OCI-LY7 (cell line): ENCODE results near the gene DOCK4. TPM values are rescaled to one million over a fixed set of nuclear protein-coding genes. Genes with fewer than 3 reads are reported as not detected.

Source experiments
- BruUV-seq: library from RNA; stranded (reverse); fragments of 400-500 nt; replicated peaks from 2 replicates; lab custom pipeline; 2021; lab: Mats Ljungman, UMichigan
- CTCF ChIA-PET: fragments of 300-600 bp; sonication (Branson Sonifier 250); formaldehyde crosslinking; loops from one replicate; lab custom pipeline; 2022; ENCODE audit warnings: antibody characterized with exemption; ENCODE audit not compliant: unreplicated experiment; lab: Charles Lee
- POLR2A ChIA-PET: fragments of 300-600 bp; sonication (Branson Sonifier 250); formaldehyde crosslinking; loops from one replicate; lab custom pipeline; 2022; ENCODE audit warnings: antibody characterized with exemption; lab: Charles Lee
- DNase-seq: peaks from one replicate; pipeline ENCODE4 v3.0.0-alpha.2; 2015; ENCODE audit warnings: low spot score
- H2AFZ ChIP-seq: fragments of 200-600 bp; sonication (generic), shearing (Covaris generic); 2 replicates; pipeline ENCODE4 v1.6.1; 2014; ENCODE audit warnings: mild to moderate bottlenecking, antibody characterized with exemption, low read length, moderate library complexity
- H3K27ac ChIP-seq: fragments of 200-600 bp; sonication (generic); 2 replicates; pipeline ENCODE4 v1.5.1; 2014; ENCODE audit warnings: mixed run types, low read depth, mild to moderate bottlenecking, moderate library complexity, low read length, inconsistent platforms; ENCODE audit not compliant: poor library complexity, severe bottlenecking
- H3K36me3 ChIP-seq: fragments of 200-600 bp; sonication (generic); 2 replicates; pipeline ENCODE4 v1.6.1; 2014; ENCODE audit warnings: mild to moderate bottlenecking, antibody characterized with exemption, low read length, moderate library complexity, mixed read lengths; ENCODE audit not compliant: insufficient read depth
- H3K4me1 ChIP-seq: fragments of 200-600 bp; sonication (generic); 2 replicates; pipeline ENCODE4 v1.5.1; 2014; ENCODE audit warnings: mild to moderate bottlenecking, low read length; ENCODE audit not compliant: insufficient read depth, poor library complexity, severe bottlenecking
- H3K4me2 ChIP-seq: fragments of 200-600 bp; sonication (generic); 2 replicates; pipeline ENCODE4 v1.6.1; 2014; ENCODE audit warnings: mild to moderate bottlenecking, low read length
- H3K4me3 ChIP-seq: fragments of 200-600 bp; sonication (generic); 2 replicates; pipeline ENCODE4 v1.5.1; 2014; ENCODE audit warnings: mild to moderate bottlenecking, low read depth, low read length; ENCODE audit not compliant: poor library complexity, severe bottlenecking
- H3K79me2 ChIP-seq: fragments of 200-600 bp; sonication (generic); 2 replicates; pipeline ENCODE4 v1.6.1; 2016; ENCODE audit warnings: low read depth, mild to moderate bottlenecking, low read length, moderate library complexity, mixed read lengths; ENCODE audit not compliant: insufficient read depth
- H3K9me2 ChIP-seq: fragments of 200-600 bp; sonication (generic); 2 replicates; pipeline ENCODE4 v1.6.1; 2016; ENCODE audit warnings: mild to moderate bottlenecking, low read length, mixed read lengths; ENCODE audit not compliant: insufficient read depth
- H3K9me3 ChIP-seq: fragments of 200-600 bp; sonication (generic); 2 replicates; pipeline ENCODE4 v1.6.1; 2014; ENCODE audit warnings: mild to moderate bottlenecking, mixed run types, low read length, mixed read lengths
- H4K20me1 ChIP-seq: fragments of 200-600 bp; sonication (generic); 2 replicates; pipeline ENCODE4 v1.6.1; 2014; ENCODE audit warnings: mild to moderate bottlenecking, antibody characterized with exemption, low read length, moderate library complexity, mixed read lengths; ENCODE audit not compliant: insufficient read depth
- EZH2phosphoT487 ChIP-seq: fragments of 200-600 bp; sonication (generic); IDR thresholded peaks from 2 replicates; pipeline ENCODE4 v1.6.1; 2018; ENCODE audit warnings: low read depth, borderline replicate concordance, mild to moderate bottlenecking, mixed run types, antibody characterized with exemption, low read length, moderate library complexity, mixed read lengths
- intact Hi-C: fragments of 100-400 bp; cut with micrococcal nuclease; formaldehyde crosslinking; loops from one replicate; pipeline ENCODE4 v1.10.0; 2022; ENCODE audit not compliant: unreplicated experiment
- total RNA-seq, 2 experiments: library from RNA; depleted of rRNA in 1 of 2; stranded (reverse); fragments of >200 nt in 1 of 2; shearing (Covaris generic) in 1 of 2; gene quantifications; 2 replicates each; pipeline ENCODE4 v1.2.3, GENCODE V29; 2014 to 2022
- TF ChIP-seq, protein P1 (sequence below): fragments of 200-600 bp; sonication (generic); conservative IDR thresholded peaks from 2 replicates; pipeline ENCODE4 v1.5.1; 2014; ENCODE audit warnings: mild to moderate bottlenecking, antibody characterized with exemption, low read length, moderate library complexity, mixed read lengths

Gene DOCK4
- total RNA-seq, 2 experiments from 2014 or later, result 0.91 to 4.9 TPM

DNA sequence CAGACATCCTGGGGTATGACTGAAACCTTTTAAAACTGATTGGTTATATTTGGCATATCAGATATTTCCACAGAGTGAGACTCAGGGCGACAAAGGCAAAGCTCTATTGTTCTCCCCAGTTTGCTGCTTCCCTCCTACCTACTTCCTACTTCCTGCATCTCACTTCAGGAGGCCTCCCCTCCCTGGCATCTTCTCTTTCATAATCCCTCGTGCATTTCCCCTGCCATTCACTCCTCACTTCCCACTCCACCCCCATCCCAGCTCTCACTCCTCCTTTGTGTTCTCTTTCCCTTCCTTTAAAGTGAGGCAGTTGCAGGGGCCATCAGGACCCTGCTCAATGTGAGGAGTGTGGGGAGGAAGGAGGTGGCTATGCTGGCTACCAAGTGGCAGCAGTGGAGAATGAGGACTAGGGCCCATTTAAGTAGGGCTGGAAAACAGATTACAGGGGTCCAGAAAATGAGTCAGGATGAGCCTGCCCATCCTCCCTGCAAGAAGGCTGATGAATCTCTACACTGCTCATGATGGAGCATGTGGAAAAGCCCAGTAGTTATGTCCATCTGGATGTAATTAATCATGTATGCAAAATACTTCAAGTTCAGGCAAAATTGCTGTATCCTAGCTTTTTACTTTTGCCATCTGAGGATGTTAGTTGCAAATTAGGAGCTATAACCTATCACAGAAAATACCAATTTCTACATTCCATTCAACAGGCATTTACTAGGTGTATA, 332.1 kb downstream of the DOCK4 start:
- TF ChIP-seq, protein P1, sequence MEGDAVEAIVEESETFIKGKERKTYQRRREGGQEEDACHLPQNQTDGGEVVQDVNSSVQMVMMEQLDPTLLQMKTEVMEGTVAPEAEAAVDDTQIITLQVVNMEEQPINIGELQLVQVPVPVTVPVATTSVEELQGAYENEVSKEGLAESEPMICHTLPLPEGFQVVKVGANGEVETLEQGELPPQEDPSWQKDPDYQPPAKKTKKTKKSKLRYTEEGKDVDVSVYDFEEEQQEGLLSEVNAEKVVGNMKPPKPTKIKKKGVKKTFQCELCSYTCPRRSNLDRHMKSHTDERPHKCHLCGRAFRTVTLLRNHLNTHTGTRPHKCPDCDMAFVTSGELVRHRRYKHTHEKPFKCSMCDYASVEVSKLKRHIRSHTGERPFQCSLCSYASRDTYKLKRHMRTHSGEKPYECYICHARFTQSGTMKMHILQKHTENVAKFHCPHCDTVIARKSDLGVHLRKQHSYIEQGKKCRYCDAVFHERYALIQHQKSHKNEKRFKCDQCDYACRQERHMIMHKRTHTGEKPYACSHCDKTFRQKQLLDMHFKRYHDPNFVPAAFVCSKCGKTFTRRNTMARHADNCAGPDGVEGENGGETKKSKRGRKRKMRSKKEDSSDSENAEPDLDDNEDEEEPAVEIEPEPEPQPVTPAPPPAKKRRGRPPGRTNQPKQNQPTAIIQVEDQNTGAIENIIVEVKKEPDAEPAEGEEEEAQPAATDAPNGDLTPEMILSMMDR, result no peak
- no peak for TF ChIP-seq EZH2phosphoT487
- H2AFZ ChIP-seq, result no peak overlapping the region
- CTCF ChIA-PET, result no interaction called here

DNA sequence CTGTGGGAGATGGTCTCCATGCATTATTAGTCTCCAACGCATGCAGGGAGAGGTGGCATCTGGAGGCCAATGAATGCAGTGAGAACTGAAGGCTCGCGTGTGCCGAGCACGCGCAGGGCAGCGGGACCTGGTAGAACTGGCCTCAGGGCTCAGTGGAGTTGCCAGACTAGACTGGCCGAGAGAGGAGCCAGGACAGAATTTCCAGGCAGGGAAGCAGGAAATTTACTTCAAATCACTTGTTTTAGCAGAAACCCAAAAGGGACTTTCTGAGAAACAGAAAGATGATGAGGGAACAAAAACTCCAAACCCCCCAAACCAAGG, 332.9 kb downstream of the DOCK4 start:
- no peak for TF ChIP-seq EZH2phosphoT487
- TF ChIP-seq, protein P1, result no peak
- H3K9me2 ChIP-seq, result no peaks in the 10 kb centered on the region
- H3K4me2 ChIP-seq, result no peak overlapping the region
- no peaks in the 10 kb centered on the region for H4K20me1 ChIP-seq
- intact Hi-C loops, result no loop called here
- H3K36me3 ChIP-seq, result no peaks in the 10 kb centered on the region
- H3K9me3 ChIP-seq, result no peaks in the 10 kb centered on the region
- ChIA-PET CTCF (no interaction called here), POLR2A (no interaction called here)
- H2AFZ ChIP-seq, result no peak overlapping the region
- DNase-seq, result no peak
- H3K4me3 ChIP-seq, result no peak overlapping the region
- no peak overlapping the region for H3K27ac ChIP-seq
- BruUV-seq, result no TSS peak
- no peaks in the 10 kb centered on the region for H3K4me1 ChIP-seq
- H3K79me2 ChIP-seq, result no peaks in the 10 kb centered on the region

More for the DNA sequence above, 332.1 kb downstream of the DOCK4 start:
- Histone ChIP-seq H3K4me2 (no peak overlapping the region), H4K20me1 (no peaks in the 10 kb centered on the region), H3K27ac (no peak overlapping the region), H3K9me3 (no peaks in the 10 kb centered on the region), H3K79me2 (no peaks in the 10 kb centered on the region), H3K4me3 (no peak overlapping the region), H3K36me3 (no peaks in the 10 kb centered on the region), H3K4me1 (no peaks in the 10 kb centered on the region), H3K9me2 (no peaks in the 10 kb centered on the region)
- POLR2A ChIA-PET, result interaction anchor here (0.5 kb wide), 1 partner anchor 1618 kb away, joined by 3 read pairs; no protein-coding TSS in a partner anchor
- intact Hi-C loops, result no loop called here
- no peak for DNase-seq
- no TSS peak for BruUV-seq

DNA sequence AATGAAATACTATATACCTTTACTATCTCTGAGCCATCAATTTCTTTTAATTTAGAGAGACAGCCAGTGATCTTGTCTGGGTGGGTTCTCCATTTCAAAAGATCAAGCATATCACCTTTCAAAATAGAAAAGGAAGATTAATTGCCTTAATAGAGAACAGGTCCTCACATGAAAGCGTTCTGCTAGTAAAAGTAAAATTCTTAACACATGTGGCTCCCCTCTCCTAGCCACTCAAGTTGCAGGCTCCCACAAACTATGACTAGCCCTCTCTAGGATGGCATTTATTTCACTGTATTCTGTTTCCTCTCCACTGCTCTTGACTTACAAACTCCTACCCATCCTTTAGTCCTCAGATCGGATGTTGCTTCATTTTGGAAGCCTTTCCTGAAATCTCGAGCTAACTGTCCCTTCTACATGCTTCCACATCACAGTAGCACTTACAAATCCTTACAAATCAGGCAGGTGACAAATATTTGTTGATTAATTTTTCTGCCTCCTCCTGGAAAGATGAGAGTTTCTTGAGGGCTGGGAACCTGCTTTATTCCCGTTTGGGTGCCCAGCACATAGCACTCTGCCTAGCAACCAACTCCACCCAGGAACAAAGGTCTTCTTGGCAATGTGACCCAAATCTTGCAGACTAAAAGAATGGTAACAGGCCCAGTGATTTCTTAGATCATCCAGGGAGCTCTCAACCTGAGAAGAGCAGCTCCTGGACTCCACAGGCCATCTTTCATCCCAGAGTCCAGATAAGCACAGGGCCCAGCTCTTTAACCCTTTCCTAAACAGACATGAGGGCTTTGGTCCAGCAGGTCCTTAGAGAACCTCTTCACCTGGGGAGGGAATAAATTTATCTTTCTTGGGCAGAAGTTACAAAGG, 333.5 kb downstream of the DOCK4 start:
- Histone ChIP-seq H3K27ac (no peak overlapping the region), H3K9me2 (no peaks in the 10 kb centered on the region), H3K4me3 (no peak overlapping the region), H3K36me3 (no peaks in the 10 kb centered on the region), H2AFZ (no peak overlapping the region), H3K4me1 (no peaks in the 10 kb centered on the region), H3K79me2 (no peaks in the 10 kb centered on the region), H3K4me2 (no peak overlapping the region), H3K9me3 (no peaks in the 10 kb centered on the region), H4K20me1 (no peaks in the 10 kb centered on the region)
- no TSS peak for BruUV-seq
- POLR2A ChIA-PET, result no interaction called here
- no peak for DNase-seq
- TF ChIP-seq, protein P1, result no peak
- no peak for TF ChIP-seq EZH2phosphoT487
- intact Hi-C loops, result no loop called here
- CTCF ChIA-PET, result no interaction called here
